Stomach (tissue), 4 donors: Measurements from ENCODE around the gene PRSS22.

Experiments
- CTCF ChIP-seq, 7 experiments: fragments of 450-650 bp in 4 of 7; fragments of 200-600 bp in 3 of 7; sonication (generic) in 3 of 7; IDR thresholded peaks; one replicate each; pipeline ENCODE4 v1.5.1; 2016 to 2019; ENCODE audit warnings: antibody characterized with exemption in 7 of 7, control low read depth in 2 of 7, mild to moderate bottlenecking in 1 of 7
- EP300 ChIP-seq: sonication (generic); formaldehyde crosslinking; IDR thresholded peaks from one replicate; pipeline ENCODE4 v1.6.1; 2017; ENCODE audit warnings: antibody characterized with exemption
- POLR2A ChIP-seq, 4 donors: fragments of 450-650 bp; IDR thresholded peaks; one replicate each; pipeline ENCODE4 v1.6.1; 2016; ENCODE audit warnings: antibody characterized with exemption in 4 of 4, control low read depth in 2 of 4, mild to moderate bottlenecking in 1 of 4, moderate library complexity in 1 of 4

DNA sequence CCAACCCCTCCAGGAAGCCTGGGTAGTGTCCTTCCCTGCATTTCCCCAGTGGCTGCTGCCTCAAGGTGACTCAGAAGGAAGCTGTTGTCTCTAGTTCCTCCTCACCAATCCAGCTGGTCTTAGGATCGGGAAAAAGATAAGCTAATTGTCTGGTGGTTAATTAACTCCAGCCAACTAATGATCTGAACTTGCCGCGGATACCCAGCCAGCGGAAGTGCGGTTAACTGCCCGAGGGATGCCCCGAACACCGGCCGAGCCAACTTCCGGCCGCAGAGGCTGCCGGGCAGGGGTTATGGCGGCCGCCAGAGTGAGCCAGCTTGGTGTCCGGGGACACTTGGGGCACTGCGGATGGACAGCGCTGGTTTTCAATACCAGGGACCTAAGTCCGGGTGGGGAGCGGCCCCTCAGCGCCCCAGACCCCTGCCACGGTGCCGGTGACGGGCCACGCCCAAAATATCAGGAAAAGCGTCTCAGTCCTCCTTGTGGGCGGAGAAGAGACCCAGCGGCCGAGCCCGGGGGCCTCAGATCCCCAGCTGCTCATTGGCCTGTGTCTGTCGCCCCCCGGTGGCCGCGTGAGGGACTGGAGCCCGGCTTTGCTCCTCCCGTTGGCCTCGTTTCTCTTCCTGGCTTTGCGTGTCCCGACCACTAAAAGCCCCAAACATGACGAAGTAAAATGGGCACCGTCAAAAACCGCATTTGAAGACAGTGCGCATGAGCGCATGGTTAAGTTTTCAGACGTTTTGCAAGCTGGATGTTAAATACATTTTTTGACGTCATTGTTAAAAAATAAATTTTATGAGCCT, 10.2 kb upstream of the PRSS22 start:
- TF ChIP-seq CTCF (IDR thresholded peaks at IDR 0.05) (peak in 5 of 7 experiments; percentile 94 to 99 (median 97)), POLR2A (IDR thresholded peaks at IDR 0.05) (peak in 1 of 4 donors; percentile 14), EP300 (no peak)
